ENCODE results near the gene LEP. TPM values are rescaled to one million over a fixed set of nuclear protein-coding genes. Genes with fewer than 3 reads are reported as not detected.

Gene LEP
- total and polyA plus RNA-seq, 2 donors (not counting 1 experiment from before 2014, with no cell fraction given), result 0.36 to 2.8 TPM

GRCh38 chr7:128203047-128203491 is 38.0 kb upstream of the LEP start:
- TF ChIP-seq EZH2 (IDR thresholded peaks at IDR 0.05; ENCODE audit: low read length, missing control alignments), result no peak
- no peak for TF ChIP-seq CTCF (conservative IDR thresholded peaks at IDR 0.05 in 1 of 2, IDR thresholded peaks at IDR 0.05 in 1 of 2; ENCODE audit: low read depth in 1 of 2, low read length in 2 of 2)
- Histone ChIP-seq H4K20me1 (ENCODE audit: control insufficient read depth, extremely low read depth, insufficient read depth, low read length) (no peaks in the 10 kb centered on the region), H3K36me3 (ENCODE audit: control insufficient read depth, insufficient read depth, low read length) (no peaks in the 10 kb centered on the region), H2AFZ (ENCODE audit: low read length) (no peak overlapping the region), H3K79me2 (ENCODE audit: control insufficient read depth, insufficient read depth, low read length) (no peaks in the 10 kb centered on the region), H3K4me3 (replicated peaks in 1 of 4; ENCODE audit: control extremely low read depth in 1 of 4, insufficient read depth in 1 of 4, low read depth in 3 of 4, low read length in 4 of 4) (no peak overlapping the region), H3K4me1 (ENCODE audit: control insufficient read depth, extremely low read depth, insufficient read depth, low read length) (no peaks in the 10 kb centered on the region), H3K4me2 (ENCODE audit: extremely low read depth, insufficient read depth, low read length) (no peak overlapping the region), H3K9me3 (ENCODE audit: control insufficient read depth, insufficient read depth, low read depth, low read length) (no peaks in the 10 kb centered on the region), H3K27me3 (ENCODE audit: control insufficient read depth, insufficient read depth, low read length) (peaks cover 62% of the 10 kb centered on the region), H3K27ac (ENCODE audit: insufficient read depth, low read length) (no peak overlapping the region), H3K9ac (ENCODE audit: insufficient read depth, low read length) (no peak overlapping the region)
- DNase-seq (ENCODE audit: low read depth in 2 of 2), result no peak

- Histone ChIP-seq H3K9ac (ENCODE audit: insufficient read depth, low read length) (no peak overlapping the region), H4K20me1 (ENCODE audit: control insufficient read depth, extremely low read depth, insufficient read depth, low read length) (no peaks in the 10 kb centered on the region), H3K36me3 (ENCODE audit: control insufficient read depth, insufficient read depth, low read length) (no peaks in the 10 kb centered on the region), H2AFZ (ENCODE audit: low read length) (no peak overlapping the region), H3K4me1 (ENCODE audit: control insufficient read depth, extremely low read depth, insufficient read depth, low read length) (no peaks in the 10 kb centered on the region), H3K79me2 (ENCODE audit: control insufficient read depth, insufficient read depth, low read length) (no peaks in the 10 kb centered on the region), H3K9me3 (ENCODE audit: control insufficient read depth, insufficient read depth, low read depth, low read length) (no peaks in the 10 kb centered on the region), H3K4me2 (ENCODE audit: extremely low read depth, insufficient read depth, low read length) (no peak overlapping the region), H3K27me3 (ENCODE audit: control insufficient read depth, insufficient read depth, low read length) (peaks cover 62% of the 10 kb centered on the region), H3K4me3 (replicated peaks in 1 of 4; ENCODE audit: control extremely low read depth in 1 of 4, insufficient read depth in 1 of 4, low read depth in 3 of 4, low read length in 4 of 4) (no peak overlapping the region), H3K27ac (ENCODE audit: insufficient read depth, low read length) (no peak overlapping the region)
- no peak for TF ChIP-seq EZH2 (IDR thresholded peaks at IDR 0.05; ENCODE audit: low read length, missing control alignments)
- no peak for TF ChIP-seq CTCF (conservative IDR thresholded peaks at IDR 0.05 in 1 of 2, IDR thresholded peaks at IDR 0.05 in 1 of 2; ENCODE audit: low read depth in 1 of 2, low read length in 2 of 2)
- peak; percentile 5 to 42 for DNase-seq (ENCODE audit: low read depth in 2 of 2)
These were observed 37.3 kb upstream of the LEP start for GRCh38 chr7:128203710-128204214.

GRCh38 chr7:128204455-128204854 is 36.6 kb upstream of the LEP start:
- H3K36me3 ChIP-seq (ENCODE audit: control insufficient read depth, insufficient read depth, low read length), result no peaks in the 10 kb centered on the region
- H3K4me3 ChIP-seq (replicated peaks in 1 of 4; ENCODE audit: control extremely low read depth in 1 of 4, insufficient read depth in 1 of 4, low read depth in 3 of 4, low read length in 4 of 4), result no peak overlapping the region
- no peak for DNase-seq (ENCODE audit: low read depth in 2 of 2)
- no peak overlapping the region for H3K9ac ChIP-seq (ENCODE audit: insufficient read depth, low read length)
- no peak overlapping the region for H3K4me2 ChIP-seq (ENCODE audit: extremely low read depth, insufficient read depth, low read length)
- no peaks in the 10 kb centered on the region for H3K4me1 ChIP-seq (ENCODE audit: control insufficient read depth, extremely low read depth, insufficient read depth, low read length)
- H4K20me1 ChIP-seq (ENCODE audit: control insufficient read depth, extremely low read depth, insufficient read depth, low read length), result no peaks in the 10 kb centered on the region
- no peak overlapping the region for H3K27ac ChIP-seq (ENCODE audit: insufficient read depth, low read length)
- no peak for TF ChIP-seq CTCF (conservative IDR thresholded peaks at IDR 0.05 in 1 of 2, IDR thresholded peaks at IDR 0.05 in 1 of 2; ENCODE audit: low read depth in 1 of 2, low read length in 2 of 2)
- no peak for TF ChIP-seq EZH2 (IDR thresholded peaks at IDR 0.05; ENCODE audit: low read length, missing control alignments)
- H3K9me3 ChIP-seq (ENCODE audit: control insufficient read depth, insufficient read depth, low read depth, low read length), result no peaks in the 10 kb centered on the region
- H3K79me2 ChIP-seq (ENCODE audit: control insufficient read depth, insufficient read depth, low read length), result no peaks in the 10 kb centered on the region
- H2AFZ ChIP-seq (ENCODE audit: low read length), result no peak overlapping the region
- peaks cover 62% of the 10 kb centered on the region for H3K27me3 ChIP-seq (ENCODE audit: control insufficient read depth, insufficient read depth, low read length)
